Measurements from ENCODE around the gene UPK2.

UPK2 gene

GRCh38 chr11:118918128-118918685 is 37.9 kb upstream of the UPK2 start:
- peak; percentile 93 for DNase-seq

- DNase-seq, result peak; percentile 35
These were observed 37.3 kb upstream of the UPK2 start for GRCh38 chr11:118918686-118919280.

- DNase-seq, result peak; percentile 84
These were observed 34.8 kb upstream of the UPK2 start for GRCh38 chr11:118921121-118921928.

- DNase-seq, result peak; percentile 88
These were observed 34.0 kb upstream of the UPK2 start for GRCh38 chr11:118921929-118922744.

GRCh38 chr11:118922745-118923627 is 33.1 kb upstream of the UPK2 start:
- no peak for DNase-seq

- peak; percentile 34 for DNase-seq
These were observed 32.1 kb upstream of the UPK2 start for GRCh38 chr11:118923721-118924587.

- DNase-seq, result peak; percentile 47
These were observed 31.2 kb upstream of the UPK2 start for GRCh38 chr11:118924591-118925585.

GRCh38 chr11:118927554-118928100 is 28.5 kb upstream of the UPK2 start:
- no peak for DNase-seq

- DNase-seq, result peak; percentile 94
These were observed 27.8 kb upstream of the UPK2 start for GRCh38 chr11:118928101-118928869.

GRCh38 chr11:118928870-118929500 is 27.1 kb upstream of the UPK2 start:
- peak; percentile 63 for DNase-seq

GRCh38 chr11:118929501-118930093 is 26.5 kb upstream of the UPK2 start:
- DNase-seq, result peak; percentile 83

- peak; percentile 78 for DNase-seq
These were observed 25.9 kb upstream of the UPK2 start for GRCh38 chr11:118930094-118930712.

- no peak for DNase-seq
These were observed 24.5 kb upstream of the UPK2 start for GRCh38 chr11:118931571-118931970.

- no peak for DNase-seq
These were observed 22.6 kb upstream of the UPK2 start for GRCh38 chr11:118933486-118933885.

- DNase-seq, result no peak
These were observed 20.7 kb upstream of the UPK2 start for GRCh38 chr11:118935376-118935775.

- peak; percentile 86 for DNase-seq
These were observed 17.4 kb upstream of the UPK2 start for GRCh38 chr11:118938491-118939403.
